SK-N-SH (cell line): ENCODE data around the gene DUSP16. TPM values are rescaled to one million over a fixed set of nuclear protein-coding genes. Genes with fewer than 3 reads are reported as not detected.
A peak's percentile ranks its signal among the peaks of the same experiment; 100 is the strongest.

Experiments
- CTCF ChIA-PET: fragments of 300-600, 350-600 bp; formaldehyde crosslinking; extraction: SDS; loops from one replicate; lab custom pipeline; 2021; lab: Yijun Ruan, JAX
- POLR2A ChIA-PET: fragments of 350-600 bp; sonication (Branson Sonifier 250); formaldehyde crosslinking; extraction: SDS; loops from one replicate; lab custom pipeline; 2020; ENCODE audit warnings: antibody characterized with exemption, inconsistent platforms; lab: Yijun Ruan, JAX
- DNase-seq: peaks from one replicate; pipeline ENCODE4 v3.0.0; 2012
- H2AFZ ChIP-seq: fragments of 200-600 bp; sonication (generic); 2 replicates; pipeline ENCODE4 v1.8.1; 2016; ENCODE audit warnings: antibody characterized with exemption, mild to moderate bottlenecking, low read depth
- H3F3A ChIP-seq: fragments of 200-600 bp; sonication (generic); replicated peaks from 2 replicates; pipeline ENCODE3; 2016; ENCODE audit warnings: antibody characterized with exemption, mild to moderate bottlenecking; ENCODE audit not compliant: insufficient read depth
- H3K27ac ChIP-seq, 2 experiments: fragments of 200-500 bp in 1 of 2; fragments of 200-600 bp in 1 of 2; sonication (Bioruptor generic) in 1 of 2; sonication (generic), shearing (Covaris generic) in 1 of 2; 2 replicates each; pipeline versions ENCODE4 v1.5.1 to v1.6.1; 2014 to 2016; ENCODE audit warnings: low read depth in 2 of 2, inconsistent platforms in 1 of 2, low read length in 1 of 2, mild to moderate bottlenecking in 1 of 2, mixed read lengths in 1 of 2
- H3K27me3 ChIP-seq: fragments of 200-600 bp; sonication (generic), shearing (Covaris generic); 2 replicates; pipeline ENCODE4 v1.6.1; 2016; ENCODE audit warnings: mixed run types; ENCODE audit not compliant: insufficient read depth
- H3K36me3 ChIP-seq, 2 experiments: fragments of 200-500 bp in 1 of 2; fragments of 200-600 bp in 1 of 2; sonication (Bioruptor generic) in 1 of 2; sonication (generic) in 1 of 2; replicated peaks in 1 of 2; 2 replicates each; pipeline versions ENCODE3 to v1.5.1; 2014 to 2016; ENCODE audit warnings: low read length in 1 of 2, mild to moderate bottlenecking in 1 of 2; ENCODE audit not compliant: insufficient read depth in 2 of 2, control insufficient read depth in 1 of 2
- H3K4me1 ChIP-seq, 2 experiments: fragments of 200-500 bp in 1 of 2; fragments of 200-600 bp in 1 of 2; sonication (Bioruptor generic) in 1 of 2; sonication (generic), shearing (Covaris generic) in 1 of 2; 2 replicates each; pipeline versions ENCODE4 v1.5.1 to v1.6.1; 2014 to 2016; ENCODE audit warnings: low read depth in 1 of 2, low read length in 1 of 2, mixed run types in 1 of 2; ENCODE audit not compliant: insufficient read depth in 2 of 2, control insufficient read depth in 1 of 2
- H3K4me2 ChIP-seq: fragments of 200-600 bp; sonication (generic), shearing (Covaris generic); 2 replicates; pipeline ENCODE4 v1.6.1; 2017; ENCODE audit warnings: mixed run types
- H3K4me3 ChIP-seq, 2 experiments: fragments of 200-500 bp in 1 of 2; fragments of 200-600 bp in 1 of 2; sonication (Bioruptor generic) in 1 of 2; sonication (generic), shearing (Covaris generic) in 1 of 2; 2 replicates each; pipeline versions ENCODE4 v1.5.1 to v1.8.1; 2014 to 2016; ENCODE audit warnings: low read depth in 2 of 2, inconsistent platforms in 1 of 2, low read length in 1 of 2, mild to moderate bottlenecking in 1 of 2, mixed read lengths in 1 of 2, moderate library complexity in 1 of 2
- H3K79me2 ChIP-seq: fragments of 200-600 bp; sonication (generic); 2 replicates; pipeline ENCODE4 v1.8.1; 2017; ENCODE audit warnings: mild to moderate bottlenecking; ENCODE audit not compliant: insufficient read depth
- H3K9ac ChIP-seq: fragments of 200-600 bp; sonication (generic); 2 replicates; pipeline ENCODE4 v1.6.1; 2017; ENCODE audit warnings: mixed run types
- H3K9me2 ChIP-seq: fragments of 200-600 bp; sonication (generic); 2 replicates; pipeline ENCODE4 v1.6.1; 2017; ENCODE audit warnings: mixed run types
- H3K9me3 ChIP-seq: fragments of 200-600 bp; sonication (generic); 2 replicates; pipeline ENCODE4 v1.6.1; 2017; ENCODE audit warnings: mixed run types, mild to moderate bottlenecking, moderate library complexity
- H4K20me1 ChIP-seq: fragments of 200-600 bp; sonication (generic); 2 replicates; pipeline ENCODE4 v1.6.1; 2017; ENCODE audit warnings: mild to moderate bottlenecking, mixed run types; ENCODE audit not compliant: insufficient read depth
- CHD2 ChIP-seq: fragments of 150-350 bp; IDR thresholded peaks from 2 replicates; pipeline ENCODE4 v1.6.1; 2018; ENCODE audit warnings: low read length; ENCODE audit not compliant: partially characterized antibody
- EP300 ChIP-seq, 2 experiments: IDR thresholded peaks; 2 replicates each; pipeline versions ENCODE4 v1.4.0 to v1.6.1; 2012; ENCODE audit warnings: borderline replicate concordance in 1 of 2, low read depth in 1 of 2, low read length in 1 of 2
- EZH2phosphoT487 ChIP-seq: fragments of 200-600 bp; sonication (generic); IDR thresholded peaks from 2 replicates; pipeline ENCODE4 v1.6.1; 2017; ENCODE audit warnings: low read depth, mixed run types, mild to moderate bottlenecking, antibody characterized with exemption, moderate library complexity, borderline replicate concordance
- GATA2 ChIP-seq: sonication (generic); formaldehyde crosslinking; IDR thresholded peaks from 2 replicates; pipeline ENCODE4 v1.5.0; 2020; ENCODE audit warnings: mild to moderate bottlenecking, missing genetic modification reagents
- MEF2A ChIP-seq: IDR thresholded peaks from 2 replicates; pipeline ENCODE4 v1.4.0; 2012; ENCODE audit warnings: low read depth, borderline replicate concordance
- MXI1 ChIP-seq: IDR thresholded peaks from 2 replicates; pipeline ENCODE4 v1.6.1; 2012; ENCODE audit warnings: mild to moderate bottlenecking, low read depth, low read length, improper control_type of control experiment
- RCOR1 ChIP-seq: fragments of 150-350 bp; IDR thresholded peaks from 2 replicates; pipeline ENCODE4 v1.6.1; 2017; ENCODE audit warnings: antibody characterized with exemption, low read length
- TCF12 ChIP-seq: IDR thresholded peaks from 2 replicates; pipeline ENCODE4 v1.4.0; 2012
- whole genome bisulfite sequencing: methylation state at CpG from one replicate; pipeline ENCODE4 v1.1.6; 2017; ENCODE audit warnings: low lambda C conversion rate; 5-methylcytosine and 5-hydroxymethylcytosine counted together
- polyA plus RNA-seq, 3 experiments: library from polyadenylated mRNA; depleted of rRNA; stranded (reverse); fragments of >200 nt; gene quantifications; 2 replicates each; pipeline ENCODE4 v1.2.3, GENCODE V29; 2012
- TF ChIP-seq, protein P1 (sequence below): IDR thresholded peaks from 2 replicates; pipeline ENCODE4; 2012
- TF ChIP-seq, protein P2 (sequence below): fragments of 150-350 bp; IDR thresholded peaks from 2 replicates; pipeline ENCODE4 v1.6.1; 2017; ENCODE audit warnings: antibody characterized with exemption, low read length, low read depth, borderline replicate concordance
- TF ChIP-seq, protein P3 (sequence below): IDR thresholded peaks from 2 replicates; pipeline ENCODE4 v1.4.0; 2012; ENCODE audit warnings: low read depth, borderline replicate concordance
- TF ChIP-seq, protein P4 (sequence below): IDR thresholded peaks from 2 replicates; pipeline ENCODE4 v1.4.0; 2012; ENCODE audit warnings: low read depth, borderline replicate concordance

The DUSP16 gene
- polyA plus RNA-seq, 1 of the 3 experiments (the other 2 are of a cell fraction), result 7.1 TPM

DNA sequence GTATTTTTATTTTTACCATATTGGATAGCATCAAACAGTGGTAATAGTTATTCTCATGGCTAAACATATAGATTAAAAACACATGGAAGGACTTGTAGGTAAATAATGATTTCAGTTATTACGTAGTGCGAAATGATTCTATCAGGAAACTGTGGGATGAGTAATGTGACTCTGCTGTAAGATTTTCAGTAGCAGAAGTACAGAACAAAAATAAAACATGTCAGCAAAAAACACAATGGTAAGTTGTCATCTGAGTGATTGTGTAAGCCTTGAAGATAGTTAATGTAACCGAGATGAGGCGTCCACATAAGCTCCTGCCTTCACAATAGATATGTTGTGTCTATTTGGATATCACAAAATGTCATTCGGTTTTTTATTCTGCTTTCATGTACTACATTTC, 106.0 kb downstream of the DUSP16 start:
- H3K27me3 ChIP-seq, result no peaks in the 10 kb centered on the region
- no peak overlapping the region for H3K4me2 ChIP-seq
- no peak overlapping the region for H3K9ac ChIP-seq
- H3K36me3 ChIP-seq, result no peaks in the 10 kb centered on the region
- H3K9me2 ChIP-seq, result no peaks in the 10 kb centered on the region
- H2AFZ ChIP-seq, result no peak overlapping the region
- ChIA-PET CTCF (no interaction called here), POLR2A (no interaction called here)
- DNase-seq, result no peak
- no peak overlapping the region for H3K4me3 ChIP-seq
- H3K9me3 ChIP-seq, result no peaks in the 10 kb centered on the region
- TF ChIP-seq MXI1, result no peak
- TF ChIP-seq TCF12, result peak; percentile 41; the same call in 1 of the 2 replicates
- TF ChIP-seq, protein P1, sequence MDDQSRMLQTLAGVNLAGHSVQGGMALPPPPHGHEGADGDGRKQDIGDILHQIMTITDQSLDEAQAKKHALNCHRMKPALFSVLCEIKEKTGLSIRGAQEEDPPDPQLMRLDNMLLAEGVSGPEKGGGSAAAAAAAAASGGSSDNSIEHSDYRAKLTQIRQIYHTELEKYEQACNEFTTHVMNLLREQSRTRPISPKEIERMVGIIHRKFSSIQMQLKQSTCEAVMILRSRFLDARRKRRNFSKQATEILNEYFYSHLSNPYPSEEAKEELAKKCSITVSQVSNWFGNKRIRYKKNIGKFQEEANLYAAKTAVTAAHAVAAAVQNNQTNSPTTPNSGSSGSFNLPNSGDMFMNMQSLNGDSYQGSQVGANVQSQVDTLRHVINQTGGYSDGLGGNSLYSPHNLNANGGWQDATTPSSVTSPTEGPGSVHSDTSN, result peak; percentile 17; the same call in 1 of the 2 replicates
- no peak for TF ChIP-seq MEF2A
- TF ChIP-seq, all 33 proteins: peak for 2
- 82% methylated on average over 5 of the region's 5 CpGs for WGBS
- Histone ChIP-seq H3F3A (no peaks in the 10 kb centered on the region), H4K20me1 (no peaks in the 10 kb centered on the region), H3K4me1 (peaks cover 2 to 3% of the 10 kb centered on the region in 2 experiments; a peak in 2 of 4 replicates), H3K79me2 (no peaks in the 10 kb centered on the region), H3K27ac (no peak overlapping the region)

DNA sequence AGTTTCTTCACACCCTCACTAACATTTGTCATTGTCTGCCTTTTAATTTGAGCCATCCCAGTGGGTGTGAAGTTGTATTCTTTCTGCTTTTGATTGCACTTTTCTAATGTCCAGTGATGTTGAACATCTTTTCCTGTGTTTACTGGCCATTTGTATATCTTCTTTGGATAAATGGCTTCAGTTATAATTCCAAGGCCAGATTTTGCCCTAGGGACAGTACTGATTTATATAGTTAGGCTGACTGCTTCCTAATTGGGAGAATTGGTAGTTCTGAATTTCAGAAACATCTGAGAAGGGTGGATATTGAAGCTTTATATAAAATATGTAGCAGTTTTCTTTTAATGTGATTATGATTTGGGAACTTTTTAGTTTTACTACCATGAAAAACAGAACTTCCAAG, 108.3 kb downstream of the DUSP16 start:
- peak; percentile 67; the same call in 1 of the 2 replicates for TF ChIP-seq RCOR1
- no peak for TF ChIP-seq GATA2 (CRISPR knock-in tag)
- TF ChIP-seq EP300 (IDR thresholded peaks at IDR 0.05; ENCODE audit: borderline replicate concordance in 1 of 2, low read depth in 1 of 2, low read length in 1 of 2), result peak in 1 of 2 experiments; percentile 41; a peak in 1 of 4 replicates
- ChIA-PET CTCF (interaction anchor here (1.6 kb wide), 1 partner anchor 19 kb away, joined by 4 read pairs; no protein-coding TSS in a partner anchor), POLR2A (interaction anchor here (1.4 kb wide), 1 partner anchor 11 kb away, joined by 3 read pairs; no protein-coding TSS in a partner anchor)
- no peaks in the 10 kb centered on the region for H3K36me3 ChIP-seq
- H3F3A ChIP-seq, result no peaks in the 10 kb centered on the region
- H3K79me2 ChIP-seq, result no peaks in the 10 kb centered on the region
- no peak overlapping the region for H3K4me2 ChIP-seq
- H4K20me1 ChIP-seq, result no peaks in the 10 kb centered on the region
- H3K9ac ChIP-seq, result no peak overlapping the region
- H3K4me1 ChIP-seq, result peaks cover 2 to 3% of the 10 kb centered on the region in 2 experiments; a peak in 2 of 4 replicates
- no peaks in the 10 kb centered on the region for H3K9me2 ChIP-seq
- peak overlapping the region in 1 of 2 experiments; percentile 56; a peak in 2 of 4 replicates for H3K27ac ChIP-seq
- no peak overlapping the region for H3K4me3 ChIP-seq
- no peaks in the 10 kb centered on the region for H3K9me3 ChIP-seq
- H3K27me3 ChIP-seq, result no peaks in the 10 kb centered on the region
- no peak overlapping the region for H2AFZ ChIP-seq
- peak; percentile 36 for DNase-seq

DNA sequence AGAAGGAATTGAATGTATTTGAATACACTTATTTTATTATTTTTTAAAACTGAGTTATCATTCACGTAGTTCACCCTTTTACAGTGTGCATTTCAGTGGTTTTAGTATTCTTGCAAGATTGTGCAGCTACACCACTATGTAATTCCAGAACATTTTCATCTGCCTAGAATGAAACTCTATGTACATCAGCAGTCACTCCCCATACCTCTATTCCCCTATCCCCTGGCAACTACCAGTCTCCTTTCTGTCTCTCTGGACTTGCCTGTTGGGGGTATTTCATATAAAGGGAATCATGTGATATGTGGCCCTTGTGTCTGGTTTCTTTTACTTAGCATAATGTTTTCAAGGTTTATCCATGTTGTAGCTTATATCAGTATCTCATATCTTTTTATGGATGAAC, 109.0 kb downstream of the DUSP16 start:
- Histone ChIP-seq H3K27ac (no peak overlapping the region; a peak in 1 of 4 replicates), H3K9ac (no peak overlapping the region), H3K36me3 (no peaks in the 10 kb centered on the region), H3K4me2 (no peak overlapping the region), H2AFZ (no peak overlapping the region), H4K20me1 (no peaks in the 10 kb centered on the region), H3K9me3 (no peaks in the 10 kb centered on the region), H3K27me3 (no peaks in the 10 kb centered on the region), H3F3A (no peaks in the 10 kb centered on the region), H3K4me1 (peaks cover 2 to 3% of the 10 kb centered on the region in 2 experiments; a peak in 2 of 4 replicates), H3K9me2 (no peaks in the 10 kb centered on the region), H3K79me2 (no peaks in the 10 kb centered on the region), H3K4me3 (no peak overlapping the region)
- 96% methylated on average over 1 of the region's 1 CpG for WGBS
- CTCF ChIA-PET, result interaction anchor here (1.6 kb wide), 1 partner anchor 15 kb away, joined by 3 read pairs; no protein-coding TSS in a partner anchor
- DNase-seq, result no peak
- POLR2A ChIA-PET, result no interaction called here
- TF ChIP-seq, protein P2, sequence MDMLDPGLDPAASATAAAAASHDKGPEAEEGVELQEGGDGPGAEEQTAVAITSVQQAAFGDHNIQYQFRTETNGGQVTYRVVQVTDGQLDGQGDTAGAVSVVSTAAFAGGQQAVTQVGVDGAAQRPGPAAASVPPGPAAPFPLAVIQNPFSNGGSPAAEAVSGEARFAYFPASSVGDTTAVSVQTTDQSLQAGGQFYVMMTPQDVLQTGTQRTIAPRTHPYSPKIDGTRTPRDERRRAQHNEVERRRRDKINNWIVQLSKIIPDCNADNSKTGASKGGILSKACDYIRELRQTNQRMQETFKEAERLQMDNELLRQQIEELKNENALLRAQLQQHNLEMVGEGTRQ, result no peak
- TF ChIP-seq CHD2 (no peak), MEF2A (no peak), EZH2phosphoT487 (no peak)
- TF ChIP-seq, protein P3, sequence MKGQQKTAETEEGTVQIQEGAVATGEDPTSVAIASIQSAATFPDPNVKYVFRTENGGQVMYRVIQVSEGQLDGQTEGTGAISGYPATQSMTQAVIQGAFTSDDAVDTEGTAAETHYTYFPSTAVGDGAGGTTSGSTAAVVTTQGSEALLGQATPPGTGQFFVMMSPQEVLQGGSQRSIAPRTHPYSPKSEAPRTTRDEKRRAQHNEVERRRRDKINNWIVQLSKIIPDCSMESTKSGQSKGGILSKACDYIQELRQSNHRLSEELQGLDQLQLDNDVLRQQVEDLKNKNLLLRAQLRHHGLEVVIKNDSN, result no peak
- TF ChIP-seq, protein P4, sequence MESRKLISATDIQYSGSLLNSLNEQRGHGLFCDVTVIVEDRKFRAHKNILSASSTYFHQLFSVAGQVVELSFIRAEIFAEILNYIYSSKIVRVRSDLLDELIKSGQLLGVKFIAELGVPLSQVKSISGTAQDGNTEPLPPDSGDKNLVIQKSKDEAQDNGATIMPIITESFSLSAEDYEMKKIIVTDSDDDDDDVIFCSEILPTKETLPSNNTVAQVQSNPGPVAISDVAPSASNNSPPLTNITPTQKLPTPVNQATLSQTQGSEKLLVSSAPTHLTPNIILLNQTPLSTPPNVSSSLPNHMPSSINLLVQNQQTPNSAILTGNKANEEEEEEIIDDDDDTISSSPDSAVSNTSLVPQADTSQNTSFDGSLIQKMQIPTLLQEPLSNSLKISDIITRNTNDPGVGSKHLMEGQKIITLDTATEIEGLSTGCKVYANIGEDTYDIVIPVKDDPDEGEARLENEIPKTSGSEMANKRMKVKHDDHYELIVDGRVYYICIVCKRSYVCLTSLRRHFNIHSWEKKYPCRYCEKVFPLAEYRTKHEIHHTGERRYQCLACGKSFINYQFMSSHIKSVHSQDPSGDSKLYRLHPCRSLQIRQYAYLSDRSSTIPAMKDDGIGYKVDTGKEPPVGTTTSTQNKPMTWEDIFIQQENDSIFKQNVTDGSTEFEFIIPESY, result no peak
